Measurements from ENCODE around the gene PHYHIPL.

- TF ChIP-seq CTCF (IDR thresholded peaks at IDR 0.05) (no peak), POLR2A (IDR thresholded peaks at IDR 0.05) (no peak)
These were observed 113.4 kb downstream of the PHYHIPL start for GRCh38 chr10:59289853-59290252.

Data from gastroesophageal sphincter (tissue), 3 donors.